ENCODE data around the gene MAGEB1. TPM values are rescaled to one million over a fixed set of nuclear protein-coding genes. Genes with fewer than 3 reads are reported as not detected.

Gene MAGEB1
- total RNA-seq, 1 donor from 2014 or later, result not detected

GRCh38 chrX:30248854-30249253 is 1.9 kb downstream of the MAGEB1 start:
- Mint-ChIP-seq H3K27me3 (ENCODE audit: low read depth) (no peaks in the 10 kb centered on the region), H3K4me3 (no peak overlapping the region), H3K27ac (ENCODE audit: unreplicated experiment) (no peak overlapping the region), H3K4me1 (no peaks in the 10 kb centered on the region), H3K9me3 (peaks cover 6% of the 10 kb centered on the region), H3K36me3 (ENCODE audit: low read depth) (no peaks in the 10 kb centered on the region)
- TF ChIP-seq, protein P1, sequence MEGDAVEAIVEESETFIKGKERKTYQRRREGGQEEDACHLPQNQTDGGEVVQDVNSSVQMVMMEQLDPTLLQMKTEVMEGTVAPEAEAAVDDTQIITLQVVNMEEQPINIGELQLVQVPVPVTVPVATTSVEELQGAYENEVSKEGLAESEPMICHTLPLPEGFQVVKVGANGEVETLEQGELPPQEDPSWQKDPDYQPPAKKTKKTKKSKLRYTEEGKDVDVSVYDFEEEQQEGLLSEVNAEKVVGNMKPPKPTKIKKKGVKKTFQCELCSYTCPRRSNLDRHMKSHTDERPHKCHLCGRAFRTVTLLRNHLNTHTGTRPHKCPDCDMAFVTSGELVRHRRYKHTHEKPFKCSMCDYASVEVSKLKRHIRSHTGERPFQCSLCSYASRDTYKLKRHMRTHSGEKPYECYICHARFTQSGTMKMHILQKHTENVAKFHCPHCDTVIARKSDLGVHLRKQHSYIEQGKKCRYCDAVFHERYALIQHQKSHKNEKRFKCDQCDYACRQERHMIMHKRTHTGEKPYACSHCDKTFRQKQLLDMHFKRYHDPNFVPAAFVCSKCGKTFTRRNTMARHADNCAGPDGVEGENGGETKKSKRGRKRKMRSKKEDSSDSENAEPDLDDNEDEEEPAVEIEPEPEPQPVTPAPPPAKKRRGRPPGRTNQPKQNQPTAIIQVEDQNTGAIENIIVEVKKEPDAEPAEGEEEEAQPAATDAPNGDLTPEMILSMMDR (conservative IDR thresholded peaks at IDR 0.05), result no peak
- DNase-seq (ENCODE audit: low read depth, low spot score), result no peak

- DNase-seq (ENCODE audit: low read depth, low spot score), result no peak
- H3K27me3 Mint-ChIP-seq (ENCODE audit: low read depth), result no peaks in the 10 kb centered on the region
- no peaks in the 10 kb centered on the region for H3K36me3 Mint-ChIP-seq (ENCODE audit: low read depth)
- no peaks in the 10 kb centered on the region for H3K4me1 Mint-ChIP-seq
- H3K9me3 Mint-ChIP-seq, result peaks cover 14% of the 10 kb centered on the region
- H3K27ac Mint-ChIP-seq (ENCODE audit: unreplicated experiment), result no peak overlapping the region
- H3K4me3 Mint-ChIP-seq, result no peak overlapping the region
- TF ChIP-seq, protein P1 (conservative IDR thresholded peaks at IDR 0.05), result no peak
Observed at GRCh38 chrX:30253257-30253656, 6.3 kb downstream of the MAGEB1 start.

- H3K27ac Mint-ChIP-seq (ENCODE audit: unreplicated experiment), result no peak overlapping the region
- no peaks in the 10 kb centered on the region for H3K4me1 Mint-ChIP-seq
- TF ChIP-seq, protein P1 (conservative IDR thresholded peaks at IDR 0.05), result no peak
- H3K4me3 Mint-ChIP-seq, result no peak overlapping the region
- H3K9me3 Mint-ChIP-seq, result peaks cover 10% of the 10 kb centered on the region
- no peaks in the 10 kb centered on the region for H3K27me3 Mint-ChIP-seq (ENCODE audit: low read depth)
- no peaks in the 10 kb centered on the region for H3K36me3 Mint-ChIP-seq (ENCODE audit: low read depth)
- no peak for DNase-seq (ENCODE audit: low read depth, low spot score)
Observed at GRCh38 chrX:30259927-30260326, 13.0 kb downstream of the MAGEB1 start.

- DNase-seq (ENCODE audit: low read depth, low spot score), result no peak
- no peak overlapping the region for H3K27ac Mint-ChIP-seq (ENCODE audit: unreplicated experiment)
- H3K4me3 Mint-ChIP-seq, result no peak overlapping the region
- no peaks in the 10 kb centered on the region for H3K36me3 Mint-ChIP-seq (ENCODE audit: low read depth)
- peaks cover 6% of the 10 kb centered on the region for H3K9me3 Mint-ChIP-seq
- H3K4me1 Mint-ChIP-seq, result no peaks in the 10 kb centered on the region
- TF ChIP-seq, protein P1 (conservative IDR thresholded peaks at IDR 0.05), result no peak
- no peaks in the 10 kb centered on the region for H3K27me3 Mint-ChIP-seq (ENCODE audit: low read depth)
Observed at GRCh38 chrX:30261012-30261411, 14.1 kb downstream of the MAGEB1 start.

GRCh38 chrX:30262763-30263162 is 15.8 kb downstream of the MAGEB1 start:
- H3K4me1 Mint-ChIP-seq, result peaks cover 5% of the 10 kb centered on the region

More at GRCh38 chrX:30262763-30263162, 15.8 kb downstream of the MAGEB1 start:
- no peak for DNase-seq (ENCODE audit: low read depth, low spot score)
- H3K27ac Mint-ChIP-seq (ENCODE audit: unreplicated experiment), result no peak overlapping the region
- no peaks in the 10 kb centered on the region for H3K27me3 Mint-ChIP-seq (ENCODE audit: low read depth)
- H3K4me3 Mint-ChIP-seq, result no peak overlapping the region
- H3K9me3 Mint-ChIP-seq, result peaks cover 4% of the 10 kb centered on the region
- TF ChIP-seq, protein P1 (conservative IDR thresholded peaks at IDR 0.05), result no peak
- no peaks in the 10 kb centered on the region for H3K36me3 Mint-ChIP-seq (ENCODE audit: low read depth)

Measured in neural crest cell (in vitro differentiated cells).